ENCODE data around the gene LDHD. TPM values are rescaled to one million over a fixed set of nuclear protein-coding genes. Genes with fewer than 3 reads are reported as not detected.
"Not testable (repeated sequence)": the region's sequence is repeated elsewhere in the genome, so short reads cannot be mapped to it uniquely, and the experiment has no call there.

LDHD gene
- total and polyA plus RNA-seq, 7 donors = 2.5 to 114 (median 7.6) TPM

DNA sequence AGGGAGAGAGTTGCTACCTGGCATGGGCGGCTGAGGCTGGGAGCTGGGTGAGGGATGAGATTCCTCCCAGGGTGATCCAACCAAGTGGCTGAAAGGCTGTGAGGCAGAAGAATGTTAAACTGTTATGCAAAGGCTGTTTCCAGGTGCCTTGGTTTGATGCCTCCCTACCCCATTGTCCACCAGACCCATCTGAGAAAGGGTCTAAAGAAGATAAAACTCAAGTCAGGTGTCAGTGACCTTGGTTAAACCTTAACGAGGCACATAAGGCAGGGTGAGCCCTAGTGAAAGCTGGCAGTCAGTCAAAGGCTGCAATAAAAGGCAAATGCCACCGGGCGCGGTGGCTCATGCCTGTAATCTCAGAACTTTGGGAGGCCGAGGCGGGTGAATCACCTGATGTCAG, 23.8 kb downstream of the LDHD start:
- H3K27ac ChIP-seq = peak overlapping the region in 3 of 4 donors; percentile 29 to 46 (median 42)
- no peaks in the 10 kb centered on the region for H3K27me3 ChIP-seq
- peaks cover 0 to 5% (median 2%) of the 10 kb centered on the region in 4 donors for H3K36me3 ChIP-seq
- no peak for DNase-seq
- TF ChIP-seq EP300 (IDR thresholded peaks at IDR 0.05) (no peak), POLR2AphosphoS5 (IDR thresholded peaks at IDR 0.05) (no peak), POLR2A (IDR thresholded peaks at IDR 0.05) (no peak)
- TF ChIP-seq, protein P1, sequence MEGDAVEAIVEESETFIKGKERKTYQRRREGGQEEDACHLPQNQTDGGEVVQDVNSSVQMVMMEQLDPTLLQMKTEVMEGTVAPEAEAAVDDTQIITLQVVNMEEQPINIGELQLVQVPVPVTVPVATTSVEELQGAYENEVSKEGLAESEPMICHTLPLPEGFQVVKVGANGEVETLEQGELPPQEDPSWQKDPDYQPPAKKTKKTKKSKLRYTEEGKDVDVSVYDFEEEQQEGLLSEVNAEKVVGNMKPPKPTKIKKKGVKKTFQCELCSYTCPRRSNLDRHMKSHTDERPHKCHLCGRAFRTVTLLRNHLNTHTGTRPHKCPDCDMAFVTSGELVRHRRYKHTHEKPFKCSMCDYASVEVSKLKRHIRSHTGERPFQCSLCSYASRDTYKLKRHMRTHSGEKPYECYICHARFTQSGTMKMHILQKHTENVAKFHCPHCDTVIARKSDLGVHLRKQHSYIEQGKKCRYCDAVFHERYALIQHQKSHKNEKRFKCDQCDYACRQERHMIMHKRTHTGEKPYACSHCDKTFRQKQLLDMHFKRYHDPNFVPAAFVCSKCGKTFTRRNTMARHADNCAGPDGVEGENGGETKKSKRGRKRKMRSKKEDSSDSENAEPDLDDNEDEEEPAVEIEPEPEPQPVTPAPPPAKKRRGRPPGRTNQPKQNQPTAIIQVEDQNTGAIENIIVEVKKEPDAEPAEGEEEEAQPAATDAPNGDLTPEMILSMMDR (IDR thresholded peaks at IDR 0.05) = no peak
- H3K4me3 ChIP-seq = no peak overlapping the region
- intact Hi-C loops (cut with DNase I) = no loop called here
- peaks cover 0 to 46% (median 35%) of the 10 kb centered on the region in 4 donors for H3K4me1 ChIP-seq
- 23 to 56% methylated on average over 7 of the region's 7 CpGs for WGBS, 2 donors
- H3K9me3 ChIP-seq = no peaks in the 10 kb centered on the region

DNA sequence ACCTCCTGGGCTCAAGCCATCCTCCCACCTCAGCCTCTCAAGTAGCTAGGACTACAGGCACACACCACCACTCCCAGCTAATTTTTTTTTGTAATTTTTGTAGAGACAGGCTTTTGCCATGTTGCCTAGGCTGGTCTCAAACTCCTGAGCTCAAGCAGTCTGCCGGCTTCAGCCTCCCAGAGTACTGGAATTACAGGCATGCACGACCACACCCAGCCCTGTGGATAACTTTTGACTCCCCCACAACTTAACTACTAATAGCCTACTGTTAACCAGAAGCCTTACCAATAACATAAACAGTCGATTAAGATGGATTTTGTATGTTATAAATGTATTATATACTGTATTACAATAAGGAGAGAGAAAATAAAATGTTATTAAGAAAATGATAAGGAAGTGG, 25.0 kb downstream of the LDHD start:
- WGBS, 2 donors = 25 to 70% methylated on average over 3 of the region's 3 CpGs
- Histone ChIP-seq H3K27ac (peak overlapping the region in 1 of 4 donors; percentile 84), H3K4me1 (peaks cover 0 to 46% (median 36%) of the 10 kb centered on the region in 4 donors)
- H3K36me3 ChIP-seq; H3K4me3 ChIP-seq; intact Hi-C loops (cut with DNase I); H3K9me3 ChIP-seq; DNase-seq; H3K27me3 ChIP-seq: not testable (repeated sequence)

DNA sequence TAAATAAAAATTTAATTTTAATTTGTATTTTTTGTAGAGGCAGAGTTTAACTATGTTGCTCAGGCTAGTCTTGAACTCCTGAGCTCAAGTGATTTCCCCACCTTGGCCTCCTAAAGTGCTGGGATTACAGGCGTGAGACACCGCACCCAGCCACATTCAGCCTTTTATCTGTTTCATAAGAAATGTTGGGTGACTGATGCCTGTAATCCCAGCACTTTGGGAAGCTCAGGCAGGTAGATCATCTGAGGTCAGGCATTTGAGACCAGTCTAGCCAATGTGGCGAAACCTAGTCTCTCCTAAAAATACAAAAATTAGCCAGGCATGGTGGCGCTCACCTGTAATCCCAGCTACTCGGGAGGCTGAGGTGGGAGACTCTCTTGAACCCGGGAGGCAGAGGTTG, 25.7 kb downstream of the LDHD start:
- H3K36me3 ChIP-seq; DNase-seq; H3K9me3 ChIP-seq; intact Hi-C loops (cut with DNase I); H3K27me3 ChIP-seq; H3K4me3 ChIP-seq: not testable (repeated sequence)
- peaks cover 0 to 48% (median 37%) of the 10 kb centered on the region in 4 donors for H3K4me1 ChIP-seq
- H3K27ac ChIP-seq = peak overlapping the region in 3 of 4 donors; percentile 81 to 84 (median 84)
- 74 to 83% methylated on average over 6 of the region's 6 CpGs for WGBS, 2 donors

DNA sequence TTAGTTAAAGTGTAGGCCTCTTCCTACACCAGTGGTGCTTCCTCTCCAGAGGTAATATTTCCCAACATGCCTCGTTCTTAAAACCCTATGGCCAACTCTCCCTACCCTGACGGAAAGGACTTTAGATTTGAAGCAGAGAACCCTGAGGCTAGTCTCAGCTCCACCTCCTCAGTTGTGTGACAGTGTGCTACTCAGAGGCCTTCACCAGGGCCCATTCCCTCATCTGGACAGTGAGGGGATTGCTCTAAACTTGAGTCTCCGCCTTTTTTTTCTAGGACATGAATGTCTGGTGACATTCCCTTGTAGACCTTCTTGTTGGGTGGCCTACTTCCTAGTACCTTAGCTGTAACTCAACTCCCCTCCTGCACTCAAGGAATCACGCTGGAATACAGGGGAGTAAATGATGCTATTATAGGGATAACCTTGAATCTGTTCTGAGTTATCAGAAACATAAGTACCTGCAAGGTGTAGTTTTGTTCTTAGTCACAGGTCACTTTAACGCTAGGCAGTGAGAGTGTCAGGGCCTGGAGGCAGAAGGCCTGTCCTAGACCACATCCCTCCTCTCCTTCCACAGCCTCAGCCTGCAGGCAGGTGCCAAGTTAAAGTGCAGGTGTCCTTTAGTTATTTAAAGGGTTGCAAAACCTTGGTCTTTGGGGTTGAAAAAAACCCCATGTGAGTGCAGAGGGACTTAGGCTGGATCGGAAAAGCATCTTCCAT, 26.9 kb downstream of the LDHD start:
- H3K27ac ChIP-seq = peak overlapping the region in 3 of 4 donors; percentile 81 to 84 (median 84)
- intact Hi-C loops (cut with DNase I) = no loop called here
- H3K27me3 ChIP-seq = no peaks in the 10 kb centered on the region
- peaks cover 0 to 48% (median 41%) of the 10 kb centered on the region in 4 donors for H3K4me1 ChIP-seq
- H3K4me3 ChIP-seq = no peak overlapping the region
- peaks cover 0 to 3% (median 0%) of the 10 kb centered on the region in 4 donors for H3K36me3 ChIP-seq
- no peak for DNase-seq
- H3K9me3 ChIP-seq = no peaks in the 10 kb centered on the region
- WGBS, 2 donors = 77 to 80% methylated on average over 6 of the region's 6 CpGs
- TF ChIP-seq POLR2AphosphoS5 (IDR thresholded peaks at IDR 0.05) (no peak), POLR2A (IDR thresholded peaks at IDR 0.05) (no peak), EP300 (IDR thresholded peaks at IDR 0.05) (no peak)
- TF ChIP-seq, protein P1 (IDR thresholded peaks at IDR 0.05) = no peak

DNA sequence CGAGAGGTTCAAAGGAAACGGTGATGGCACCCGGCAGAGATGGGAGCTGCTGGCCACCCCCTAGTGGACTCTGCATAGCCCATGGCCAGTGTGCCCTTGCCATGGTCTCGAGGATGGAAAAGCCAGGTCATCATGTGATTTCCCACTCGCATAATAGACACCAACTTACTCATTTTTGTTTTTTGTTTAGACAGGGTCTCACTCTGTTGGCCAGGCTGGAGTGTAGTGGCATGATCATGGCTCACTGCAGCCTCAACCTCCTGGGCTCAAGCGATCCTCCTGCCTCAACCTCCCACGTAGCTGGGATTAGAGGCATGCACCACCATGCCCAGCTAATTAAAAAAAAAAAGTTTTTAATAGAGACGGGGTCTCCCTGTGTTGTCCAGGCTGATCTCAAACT, 27.6 kb downstream of the LDHD start:
- Histone ChIP-seq H3K27me3 (no peaks in the 10 kb centered on the region), H3K9me3 (no peaks in the 10 kb centered on the region), H3K4me1 (peaks cover 0 to 54% (median 48%) of the 10 kb centered on the region in 4 donors), H3K27ac (peak overlapping the region; percentile 74 to 84 (median 82)), H3K36me3 (no peaks in the 10 kb centered on the region), H3K4me3 (no peak overlapping the region)
- 84 to 85% methylated on average over 8 of the region's 8 CpGs for WGBS, 2 donors
- TF ChIP-seq EP300 (IDR thresholded peaks at IDR 0.05) (no peak), POLR2AphosphoS5 (IDR thresholded peaks at IDR 0.05) (no peak), POLR2A (IDR thresholded peaks at IDR 0.05) (no peak)
- TF ChIP-seq, protein P1 (IDR thresholded peaks at IDR 0.05) = no peak
- DNase-seq = no peak
- intact Hi-C loops (cut with DNase I) = no loop called here
